ENCODE data around the gene URI1. TPM values are rescaled to one million over a fixed set of nuclear protein-coding genes. Genes with fewer than 3 reads are reported as not detected.
"Not testable (repeated sequence)": the region's sequence is repeated elsewhere in the genome, so short reads cannot be mapped to it uniquely, and the experiment has no call there.

The URI1 gene
- total RNA-seq, 1 donor from 2014 or later: 46.0 TPM

DNA sequence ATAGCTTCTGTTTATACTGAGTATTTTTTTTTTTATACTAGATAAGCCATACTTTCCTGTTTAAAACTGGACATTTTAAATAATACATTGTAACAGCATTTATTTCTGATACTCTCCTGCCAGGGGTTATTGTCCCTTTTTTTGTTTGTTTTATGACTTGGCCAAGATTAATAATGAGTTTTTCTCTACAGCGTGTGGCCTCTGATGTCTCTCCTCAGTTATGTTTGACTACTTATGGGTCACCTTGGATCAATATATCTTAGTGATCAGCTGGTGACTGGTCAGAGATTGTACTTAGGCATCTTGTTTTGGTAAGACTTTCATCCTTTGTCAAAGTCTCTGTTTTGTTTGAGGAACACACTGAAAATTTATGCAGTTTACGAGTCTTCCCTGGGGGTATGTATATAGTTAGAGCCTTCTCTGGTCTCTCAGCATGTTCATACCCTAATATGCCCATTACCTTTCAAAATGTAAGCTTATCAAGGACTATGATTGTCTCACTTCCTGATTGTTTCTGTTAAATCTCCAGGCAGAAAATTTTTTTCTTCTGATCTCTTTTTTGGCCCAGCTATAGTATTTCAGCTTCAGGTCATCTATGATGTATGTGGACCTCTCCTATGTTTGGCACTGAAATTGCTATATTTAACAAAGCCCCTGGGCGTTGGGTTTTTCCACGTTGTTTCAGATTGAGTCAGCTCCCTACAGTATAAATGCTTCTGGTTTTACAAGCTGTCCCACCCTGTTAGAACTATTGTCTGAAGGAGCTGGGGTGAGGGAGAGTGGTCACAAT is 87.9 kb downstream of the URI1 start:
- no peak for TF ChIP-seq CTCF (IDR thresholded peaks at IDR 0.05)
- Histone ChIP-seq H3K36me3 (no peaks in the 10 kb centered on the region), H3K27me3 (ENCODE audit: low read depth) (no peaks in the 10 kb centered on the region), H3K4me1 (no peaks in the 10 kb centered on the region), H3K27ac (no peak overlapping the region), H3K4me3 (no peak overlapping the region), H3K9me3 (no peaks in the 10 kb centered on the region)
- ATAC-seq (no peak), DNase-seq (no peak)
- intact Hi-C loops (cut with DNase I): no loop called here

DNA sequence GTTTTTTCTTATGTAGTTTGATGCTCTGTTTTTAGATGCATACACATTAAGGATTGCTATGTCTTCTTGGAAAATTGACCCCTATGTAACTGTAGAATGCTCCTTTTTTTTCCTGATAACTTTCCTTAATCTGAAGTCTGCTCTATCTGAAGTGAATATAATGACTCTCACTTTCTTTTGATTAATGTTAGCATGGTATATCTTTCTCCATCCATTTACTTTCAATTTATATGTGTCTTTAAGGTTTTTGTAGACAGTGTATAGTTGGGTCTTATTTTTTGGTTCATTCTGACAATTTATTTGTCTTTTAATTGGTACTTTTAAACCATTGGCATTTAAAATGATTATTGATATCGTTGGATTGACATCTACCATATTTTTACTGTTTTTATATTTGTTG is 92.3 kb downstream of the URI1 start:
- Histone ChIP-seq H3K27ac (no peak overlapping the region), H3K4me1 (no peaks in the 10 kb centered on the region), H3K9me3 (no peaks in the 10 kb centered on the region), H3K27me3 (ENCODE audit: low read depth) (no peaks in the 10 kb centered on the region), H3K36me3 (no peaks in the 10 kb centered on the region), H3K4me3 (no peak overlapping the region)
- intact Hi-C loops (cut with DNase I): no loop called here
- ATAC-seq (no peak), DNase-seq (no peak)
- no peak for TF ChIP-seq CTCF (IDR thresholded peaks at IDR 0.05)

DNA sequence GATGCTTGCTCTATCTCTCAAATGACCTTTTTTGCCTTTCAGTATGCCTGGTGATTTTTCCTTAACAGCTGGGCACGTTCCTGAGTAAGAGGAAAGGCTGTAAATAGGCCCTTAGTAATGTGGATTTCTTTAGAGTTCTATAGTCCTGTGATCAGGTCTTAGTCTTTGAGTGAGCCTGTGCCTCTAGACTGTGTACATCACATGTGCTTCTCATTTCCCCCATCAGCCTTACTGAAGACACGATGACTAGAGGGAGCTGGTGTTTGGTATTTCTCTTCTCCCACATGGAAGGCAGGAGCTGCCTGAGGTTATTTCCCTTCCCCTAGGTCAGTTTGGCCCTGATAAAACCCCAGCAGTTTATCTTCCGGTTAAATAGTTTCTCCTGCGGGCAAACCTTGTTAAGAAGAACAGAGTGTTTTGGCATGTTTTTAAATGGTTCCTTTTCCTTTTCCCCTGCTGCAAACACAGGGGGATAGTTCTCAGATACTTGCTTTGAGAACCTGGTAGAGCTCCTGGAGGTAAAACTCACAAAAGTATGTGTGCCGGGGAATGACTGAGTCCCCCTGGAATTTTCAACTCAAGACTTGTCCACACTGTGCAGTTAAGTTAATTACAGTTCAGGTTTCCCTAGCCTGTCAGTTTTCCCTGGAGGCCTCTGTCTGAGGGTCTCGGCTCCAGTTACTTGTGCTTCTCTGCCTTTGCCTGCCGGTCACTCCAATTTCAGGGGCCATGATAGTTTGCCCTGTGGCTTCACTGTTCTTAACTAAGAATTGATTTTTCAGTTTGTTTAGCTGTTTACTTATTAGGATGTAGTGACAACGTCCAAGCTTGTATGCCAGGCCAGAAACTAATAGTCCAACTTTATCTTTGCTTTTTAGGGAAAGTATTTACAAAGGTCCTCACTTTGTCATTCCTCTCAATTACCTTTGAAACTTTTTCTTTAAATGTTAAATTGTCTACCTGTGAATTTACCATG is 94.4 kb downstream of the URI1 start:
- H3K4me1 ChIP-seq: no peaks in the 10 kb centered on the region
- intact Hi-C loops (cut with DNase I): no loop called here
- no peak overlapping the region for H3K4me3 ChIP-seq
- no peak for ATAC-seq
- TF ChIP-seq CTCF (IDR thresholded peaks at IDR 0.05): no peak
- no peaks in the 10 kb centered on the region for H3K36me3 ChIP-seq
- DNase-seq: no peak
- H3K27me3 ChIP-seq (ENCODE audit: low read depth): no peaks in the 10 kb centered on the region
- H3K27ac ChIP-seq: no peak overlapping the region
- no peaks in the 10 kb centered on the region for H3K9me3 ChIP-seq

DNA sequence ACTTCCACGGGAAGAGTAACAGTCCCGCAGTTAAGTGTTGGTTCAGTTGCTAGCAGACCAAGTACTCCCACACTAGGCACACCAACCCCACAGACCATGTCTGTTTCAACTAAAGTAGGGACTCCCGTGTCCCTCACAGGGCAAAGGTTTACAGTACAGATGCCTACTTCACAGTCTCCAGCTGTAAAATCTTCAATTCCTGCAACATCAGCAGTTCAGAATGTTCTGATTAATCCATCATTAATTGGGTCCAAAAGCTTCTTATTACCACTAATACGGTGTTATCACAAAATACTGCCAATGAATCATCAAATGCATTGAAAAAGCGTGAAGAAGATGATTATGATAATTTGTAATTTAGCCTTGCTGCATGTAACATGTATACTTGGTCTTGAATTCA is 95.8 kb downstream of the URI1 start:
- ATAC-seq (no peak), DNase-seq (no peak)
- no peaks in the 10 kb centered on the region for H3K27me3 ChIP-seq (ENCODE audit: low read depth)
- no peaks in the 10 kb centered on the region for H3K4me1 ChIP-seq
- H3K4me3 ChIP-seq: no peak overlapping the region
- no peaks in the 10 kb centered on the region for H3K36me3 ChIP-seq
- intact Hi-C loops (cut with DNase I): no loop called here
- no peak for TF ChIP-seq CTCF (IDR thresholded peaks at IDR 0.05)
- H3K9me3 ChIP-seq: no peaks in the 10 kb centered on the region
- no peak overlapping the region for H3K27ac ChIP-seq

- H3K27me3 ChIP-seq (ENCODE audit: low read depth); ATAC-seq; H3K27ac ChIP-seq; H3K4me3 ChIP-seq; H3K9me3 ChIP-seq; H3K4me1 ChIP-seq; DNase-seq; H3K36me3 ChIP-seq; intact Hi-C loops (cut with DNase I): not testable (repeated sequence)
Measured at GRCh38 chr19:30041931-30042330, 99.9 kb downstream of the URI1 start.

GRCh38 chr19:30043008-30043407 is 101.0 kb downstream of the URI1 start:
- H3K27me3 ChIP-seq (ENCODE audit: low read depth); H3K9me3 ChIP-seq; DNase-seq; H3K27ac ChIP-seq; H3K4me3 ChIP-seq; ATAC-seq; H3K36me3 ChIP-seq; H3K4me1 ChIP-seq; intact Hi-C loops (cut with DNase I): not testable (repeated sequence)
